Breast epithelium (tissue), 3 donors: ENCODE results near the gene TBC1D10A.

ENCODE experiments used
- CTCF ChIP-seq, 3 donors: fragments of 450-650 bp; IDR thresholded peaks; one replicate each; pipeline ENCODE4 v1.5.1; 2016 to 2017; ENCODE audit warnings: antibody characterized with exemption in 3 of 3, mild to moderate bottlenecking in 3 of 3, moderate library complexity in 3 of 3
- POLR2AphosphoS5 ChIP-seq, 3 donors: sonication (generic); formaldehyde crosslinking; IDR thresholded peaks; one replicate each; pipeline ENCODE4 v1.6.1; 2017; ENCODE audit warnings: antibody characterized with exemption in 3 of 3

GRCh38 chr22:30262112-30262511 lies 64.6 kb downstream of the TBC1D10A start:
- TF ChIP-seq CTCF (IDR thresholded peaks at IDR 0.05) (no peak), POLR2AphosphoS5 (IDR thresholded peaks at IDR 0.05) (no peak)
